Panc1 (cell line): ENCODE measurements around the gene ADK. TPM values are rescaled to one million over a fixed set of nuclear protein-coding genes. Genes with fewer than 3 reads are reported as not detected.

Experiments used
- ATAC-seq: fragments of 200-7000 bp; cut with Tn5 transposase; 2 replicates; pipeline ENCODE4 v1.9.1; 2020; ENCODE audit warnings: mild to moderate bottlenecking, moderate library complexity
- BruUV-seq: library from RNA; stranded (reverse); fragments of 400-500 nt; replicated peaks from 2 replicates; lab custom pipeline; 2021; lab: Mats Ljungman, UMichigan
- CTCF ChIA-PET: fragments of 300-600 bp; sonication (Branson Sonifier 250); formaldehyde crosslinking; loops from one replicate; lab custom pipeline; 2022; ENCODE audit warnings: antibody characterized with exemption; lab: Charles Lee
- POLR2A ChIA-PET: fragments of 300-600 bp; sonication (Branson Sonifier 250); formaldehyde crosslinking; loops from one replicate; lab custom pipeline; 2022; ENCODE audit warnings: antibody characterized with exemption; lab: Charles Lee
- DNase-seq: peaks from one replicate; pipeline ENCODE4 v3.0.0-alpha.2; 2010; ENCODE audit warnings: low read depth, low spot score
- H3K27ac ChIP-seq: 2 replicates; pipeline ENCODE4 v1.5.1; 2011; ENCODE audit warnings: mild to moderate bottlenecking, low read length, inconsistent platforms
- H3K27me3 ChIP-seq: fragments of 200-500 bp; sonication (Bioruptor generic); 2 replicates; pipeline ENCODE4 v1.6.0; 2014; ENCODE audit warnings: low read length, inconsistent platforms; ENCODE audit not compliant: control insufficient read depth, insufficient read depth
- H3K36me3 ChIP-seq: fragments of 200-500 bp; sonication (Bioruptor generic); 2 replicates; pipeline ENCODE4 v1.5.1; 2014; ENCODE audit warnings: inconsistent platforms, mild to moderate bottlenecking, low read length, moderate library complexity; ENCODE audit not compliant: control insufficient read depth, insufficient read depth
- H3K4me1 ChIP-seq: 2 replicates; pipeline ENCODE4 v1.5.1; 2011; ENCODE audit warnings: inconsistent platforms, mild to moderate bottlenecking, low read length, moderate library complexity; ENCODE audit not compliant: control insufficient read depth, insufficient read depth
- H3K4me3 ChIP-seq, 2 experiments: 2 replicates each; pipeline ENCODE4 v1.5.1; 2011 to 2012; ENCODE audit warnings: low read depth in 2 of 2, low read length in 2 of 2, mild to moderate bottlenecking in 2 of 2, inconsistent platforms in 1 of 2, moderate library complexity in 1 of 2
- H3K9me3 ChIP-seq: fragments of 200-500 bp; sonication (Bioruptor generic); 2 replicates; pipeline ENCODE4 v1.5.1; 2014; ENCODE audit warnings: low read depth, mild to moderate bottlenecking, inconsistent platforms, low read length, moderate library complexity; ENCODE audit not compliant: control insufficient read depth, insufficient read depth
- CTCF ChIP-seq: fragments of 450-650 bp; IDR thresholded peaks from 2 replicates; pipeline ENCODE4 v1.5.1; 2017; ENCODE audit warnings: mild to moderate bottlenecking
- POLR2AphosphoS5 ChIP-seq: IDR thresholded peaks from 2 replicates; pipeline ENCODE4 v1.6.1; 2012; ENCODE audit warnings: mild to moderate bottlenecking, low read depth, low read length, moderate library complexity
- REST ChIP-seq, 2 experiments: IDR thresholded peaks; 2 replicates each; pipeline ENCODE4 v1.6.1; 2011 to 2012; ENCODE audit warnings: low read depth in 2 of 2, control low read depth in 1 of 2, low read length in 1 of 2, mild to moderate bottlenecking in 1 of 2, moderate library complexity in 1 of 2; ENCODE audit not compliant: insufficient read depth in 1 of 2
- SIN3A ChIP-seq: IDR thresholded peaks from 2 replicates; pipeline ENCODE4 v1.6.1; 2012; ENCODE audit warnings: low read depth, mild to moderate bottlenecking, low read length, moderate library complexity, borderline replicate concordance; ENCODE audit not compliant: insufficient read depth
- TCF7L2 ChIP-seq: IDR thresholded peaks from 2 replicates; pipeline ENCODE4 v1.6.1; 2011; ENCODE audit warnings: mild to moderate bottlenecking, low read depth, low read length, inconsistent platforms
- in situ Hi-C: cut with HindIII; loops from 2 replicates; pipeline ENCODE4 v1.10.0; 2016; ENCODE audit warnings: low sequenced_read_pairs, low pct_unique_long_range_greater_than_20kb
- intact Hi-C: fragments of 100-400 bp; cut with micrococcal nuclease; formaldehyde crosslinking; loops from one replicate; pipeline ENCODE4 v1.10.0; 2022; ENCODE audit not compliant: unreplicated experiment
- total RNA-seq: library from RNA; stranded (reverse); gene quantifications from one replicate; pipeline ENCODE4 v1.2.1, GENCODE V29; 2021; ENCODE audit not compliant: unreplicated experiment

ADK gene
- total RNA-seq, 1 experiment from 2014 or later: 64.5 TPM

GRCh38 chr10:74708246-74708645, 557.2 kb downstream of the ADK start:
- ChIA-PET POLR2A (interaction anchor here (0.6 kb wide), 1 partner anchor 470 kb away, joined by 5 read pairs; no protein-coding TSS in a partner anchor), CTCF (no interaction called here)
- no peaks in the 10 kb centered on the region for H3K27me3 ChIP-seq
- ATAC-seq: no peak
- no peak overlapping the region for H3K4me3 ChIP-seq
- no peak overlapping the region for H3K27ac ChIP-seq
- no peaks in the 10 kb centered on the region for H3K4me1 ChIP-seq
- intact Hi-C loops: no loop called here
- no peak for TF ChIP-seq TCF7L2
- no peak for TF ChIP-seq REST (IDR thresholded peaks at IDR 0.05; ENCODE audit: insufficient read depth in 1 of 2, low read depth in 2 of 2, low read length in 1 of 2)
- no peak for TF ChIP-seq CTCF
- no peaks in the 10 kb centered on the region for H3K9me3 ChIP-seq
- in situ Hi-C loops: no loop called here
- no peak for DNase-seq
- H3K36me3 ChIP-seq: no peaks in the 10 kb centered on the region
- no TSS peak for BruUV-seq

- H3K4me3 ChIP-seq: no peak overlapping the region
- intact Hi-C loops (no loop called here), in situ Hi-C loops (no loop called here)
- DNase-seq (no peak), ATAC-seq (no peak)
- peaks cover 8% of the 10 kb centered on the region; the same call in 1 of the 2 replicates for H3K9me3 ChIP-seq
- H3K27ac ChIP-seq: no peak overlapping the region
- no peaks in the 10 kb centered on the region for H3K36me3 ChIP-seq
- no peak for TF ChIP-seq SIN3A
- TF ChIP-seq CTCF: no peak
- no peak for TF ChIP-seq POLR2AphosphoS5
- TF ChIP-seq TCF7L2: no peak
- no peak for TF ChIP-seq REST (IDR thresholded peaks at IDR 0.05; ENCODE audit: insufficient read depth in 1 of 2, low read depth in 2 of 2, low read length in 1 of 2)
- CTCF ChIA-PET: no interaction called here
- no TSS peak for BruUV-seq
- H3K4me1 ChIP-seq: no peaks in the 10 kb centered on the region
- POLR2A ChIA-PET: no interaction called here
- H3K27me3 ChIP-seq: no peaks in the 10 kb centered on the region
These were observed 567.2 kb downstream of the ADK start for GRCh38 chr10:74718208-74718607.
